Astrocyte (in vitro differentiated cells and primary cell): ENCODE data around the gene CTNNBIP1. TPM values are rescaled to one million over a fixed set of nuclear protein-coding genes. Genes with fewer than 3 reads are reported as not detected.

Experiments used
- DNase-seq: peaks from one replicate; pipeline ENCODE4 v3.0.0-alpha.2; 2010; ENCODE audit warnings: low read depth
- FAIRE-seq: peaks from 2 replicates; lab custom pipeline; 2011; peaks lifted over from hg19 to GRCh38; lab: Jason Lieb, UNC
- H2AFZ ChIP-seq: 2 replicates; pipeline ENCODE4 v1.6.0; 2012; ENCODE audit warnings: low read depth, low read length, inconsistent platforms
- H3K27ac ChIP-seq: 2 replicates; pipeline ENCODE4 v1.5.1; 2011; ENCODE audit warnings: low read depth, low read length, inconsistent platforms
- H3K27me3 ChIP-seq: 2 replicates; pipeline ENCODE4 v1.6.0; 2011; ENCODE audit warnings: low read length, inconsistent platforms; ENCODE audit not compliant: insufficient read depth
- H3K36me3 ChIP-seq: 2 replicates; pipeline ENCODE4 v1.5.1; 2011; ENCODE audit warnings: low read length, inconsistent platforms; ENCODE audit not compliant: insufficient read depth
- H3K4me1 ChIP-seq: 2 replicates; pipeline ENCODE4 v1.5.1; 2011; ENCODE audit warnings: low read length, inconsistent platforms; ENCODE audit not compliant: insufficient read depth
- H3K4me2 ChIP-seq: 2 replicates; pipeline ENCODE4 v1.6.0; 2012; ENCODE audit warnings: low read length, inconsistent platforms
- H3K4me3 ChIP-seq: 2 replicates; pipeline ENCODE4 v1.5.1; 2011; ENCODE audit warnings: low read depth, mild to moderate bottlenecking, low read length, inconsistent platforms; ENCODE audit not compliant: insufficient read depth
- H3K79me2 ChIP-seq: 2 replicates; pipeline ENCODE4 v1.6.0; 2012; ENCODE audit warnings: mild to moderate bottlenecking, low read length, inconsistent platforms; ENCODE audit not compliant: insufficient read depth
- H3K9ac ChIP-seq: 2 replicates; pipeline ENCODE4 v1.6.0; 2012; ENCODE audit warnings: mild to moderate bottlenecking, low read length, inconsistent platforms
- H3K9me3 ChIP-seq: 2 replicates; pipeline ENCODE4 v1.5.1; 2012; ENCODE audit warnings: low read depth, mild to moderate bottlenecking, low read length, inconsistent platforms; ENCODE audit not compliant: insufficient read depth
- H4K20me1 ChIP-seq: 2 replicates; pipeline ENCODE4 v1.6.0; 2012; ENCODE audit warnings: low read length, inconsistent platforms; ENCODE audit not compliant: insufficient read depth
- H3K27ac Mint-ChIP-seq: one replicate; pipeline ENCODE4 v1.8.0; 2021; ENCODE audit warnings: mild to moderate bottlenecking, mixed read lengths; ENCODE audit not compliant: unreplicated experiment
- H3K27me3 Mint-ChIP-seq: one replicate; pipeline ENCODE4 v1.8.0; 2021; ENCODE audit warnings: low read depth, mixed read lengths; ENCODE audit not compliant: unreplicated experiment
- H3K36me3 Mint-ChIP-seq: one replicate; pipeline ENCODE4 v1.8.0; 2021; ENCODE audit warnings: low read depth, mixed read lengths; ENCODE audit not compliant: unreplicated experiment
- H3K4me1 Mint-ChIP-seq: one replicate; pipeline ENCODE4 v1.8.0; 2021; ENCODE audit warnings: low read depth, mixed read lengths; ENCODE audit not compliant: unreplicated experiment
- H3K4me3 Mint-ChIP-seq: one replicate; pipeline ENCODE4 v1.8.0; 2021; ENCODE audit warnings: mild to moderate bottlenecking, moderate library complexity, mixed read lengths; ENCODE audit not compliant: unreplicated experiment
- H3K9me3 Mint-ChIP-seq: one replicate; pipeline ENCODE4 v1.8.0; 2021; ENCODE audit warnings: mild to moderate bottlenecking, mixed read lengths; ENCODE audit not compliant: unreplicated experiment
- CTCF ChIP-seq: IDR thresholded peaks from 2 replicates; pipeline ENCODE4 v1.5.1; 2011; ENCODE audit warnings: low read depth, mild to moderate bottlenecking, inconsistent platforms, low read length, moderate library complexity; ENCODE audit not compliant: insufficient read depth
- EZH2 ChIP-seq: IDR thresholded peaks from 2 replicates; pipeline ENCODE4 v1.6.1; 2012; ENCODE audit warnings: mild to moderate bottlenecking, low read length, inconsistent platforms; ENCODE audit not compliant: insufficient read depth
- total RNA-seq: library from RNA; stranded (reverse); gene quantifications from 2 replicates; pipeline ENCODE4 v1.2.1, GENCODE V29; 2021

CTNNBIP1 gene
- total RNA-seq, 1 donor from 2014 or later, result 53.7 TPM

- peak overlapping the region; percentile 94 for H3K4me3 Mint-ChIP-seq
- Histone ChIP-seq H3K79me2 (peaks cover 61% of the 10 kb centered on the region), H3K9ac (peak overlapping the region; percentile 74), H3K36me3 (no peaks in the 10 kb centered on the region), H4K20me1 (peaks cover 47% of the 10 kb centered on the region), H3K4me2 (peak overlapping the region; percentile 94), H3K27ac (no peak overlapping the region), H2AFZ (no peak overlapping the region), H3K4me3 (peak overlapping the region; percentile 79), H3K9me3 (no peaks in the 10 kb centered on the region), H3K27me3 (no peaks in the 10 kb centered on the region), H3K4me1 (peaks cover 33% of the 10 kb centered on the region)
- peaks cover 21% of the 10 kb centered on the region for H3K4me1 Mint-ChIP-seq
- DNase-seq, result no peak
- H3K36me3 Mint-ChIP-seq, result peaks cover 3% of the 10 kb centered on the region
- no peaks in the 10 kb centered on the region for H3K9me3 Mint-ChIP-seq
- TF ChIP-seq EZH2, result no peak
- TF ChIP-seq CTCF, result no peak
- no peak for FAIRE-seq
- no peaks in the 10 kb centered on the region for H3K27me3 Mint-ChIP-seq
- no peak overlapping the region for H3K27ac Mint-ChIP-seq
Observed at GRCh38 chr1:9821710-9822109, 88.4 kb downstream of the CTNNBIP1 start.

GRCh38 chr1:9820521-9820920 is 89.5 kb downstream of the CTNNBIP1 start:
- FAIRE-seq (no peak), DNase-seq (no peak)
- H2AFZ ChIP-seq, result no peak overlapping the region
- H3K27me3 ChIP-seq, result no peaks in the 10 kb centered on the region
- no peak for TF ChIP-seq EZH2
- TF ChIP-seq CTCF, result no peak
- Mint-ChIP-seq H3K27ac (no peak overlapping the region), H3K9me3 (no peaks in the 10 kb centered on the region), H3K27me3 (no peaks in the 10 kb centered on the region), H3K4me1 (peaks cover 15% of the 10 kb centered on the region), H3K36me3 (peaks cover 4% of the 10 kb centered on the region), H3K4me3 (no peak overlapping the region)
- no peak overlapping the region for H3K4me3 ChIP-seq
- H3K9ac ChIP-seq, result no peak overlapping the region
- peaks cover 28% of the 10 kb centered on the region for H3K4me1 ChIP-seq
- no peak overlapping the region for H3K4me2 ChIP-seq
- peaks cover 52% of the 10 kb centered on the region for H4K20me1 ChIP-seq
- H3K79me2 ChIP-seq, result peaks cover 69% of the 10 kb centered on the region
- no peak overlapping the region for H3K27ac ChIP-seq
- no peaks in the 10 kb centered on the region for H3K9me3 ChIP-seq
- no peaks in the 10 kb centered on the region for H3K36me3 ChIP-seq

GRCh38 chr1:9817734-9818133 is 92.3 kb downstream of the CTNNBIP1 start:
- Histone ChIP-seq H3K27ac (no peak overlapping the region), H3K36me3 (no peaks in the 10 kb centered on the region), H3K27me3 (no peaks in the 10 kb centered on the region), H2AFZ (no peak overlapping the region), H3K4me1 (peaks cover 11% of the 10 kb centered on the region), H3K4me2 (no peak overlapping the region), H3K79me2 (peaks cover 89% of the 10 kb centered on the region), H3K4me3 (no peak overlapping the region), H4K20me1 (peaks cover 69% of the 10 kb centered on the region), H3K9ac (no peak overlapping the region), H3K9me3 (no peaks in the 10 kb centered on the region)
- FAIRE-seq (no peak), DNase-seq (no peak)
- H3K27ac Mint-ChIP-seq, result peak overlapping the region; percentile 55
- no peak overlapping the region for H3K4me3 Mint-ChIP-seq
- peaks cover 10% of the 10 kb centered on the region for H3K4me1 Mint-ChIP-seq
- H3K9me3 Mint-ChIP-seq, result no peaks in the 10 kb centered on the region
- TF ChIP-seq EZH2 (no peak), CTCF (no peak)
- no peaks in the 10 kb centered on the region for H3K27me3 Mint-ChIP-seq
- peaks cover 4% of the 10 kb centered on the region for H3K36me3 Mint-ChIP-seq
